Breast epithelium (tissue), 4 donors: ENCODE data around the gene R3HDM4. TPM values are rescaled to one million over a fixed set of nuclear protein-coding genes. Genes with fewer than 3 reads are reported as not detected.
"Not testable (repeated sequence)": the region's sequence is repeated elsewhere in the genome, so short reads cannot be mapped to it uniquely, and the experiment has no call there.

Source experiments
- DNase-seq, 2 donors: peaks; one replicate each; pipeline ENCODE4 v3.0.0-alpha.2; 2019; ENCODE audit warnings: low spot score in 2 of 2
- H3K27ac ChIP-seq, 2 donors: fragments of 200-600 bp; sonication (generic) in 1 of 2; one replicate each; pipeline ENCODE4 v1.5.1; 2016 to 2019; ENCODE audit warnings: mild to moderate bottlenecking in 1 of 2
- H3K27me3 ChIP-seq, 2 donors: fragments of 200-600 bp; sonication (generic) in 1 of 2; one replicate each; pipeline versions ENCODE4 v1.5.1 to v1.6.0; 2017 to 2019; ENCODE audit warnings: control low read depth in 1 of 2, mild to moderate bottlenecking in 1 of 2
- H3K36me3 ChIP-seq: fragments of 200-600 bp; one replicate; pipeline ENCODE4 v1.5.1; 2019
- H3K4me1 ChIP-seq, 2 donors: fragments of 200-600 bp; sonication (generic); one replicate each; pipeline ENCODE4 v1.5.1; 2016 to 2019; ENCODE audit warnings: control low read depth in 1 of 2
- H3K4me3 ChIP-seq, 3 donors: fragments of 200-600 bp; sonication (generic); 1 replicate in 2 of 3; 2 replicates in 1 of 3; pipeline ENCODE4 v1.5.1; 2016 to 2019; ENCODE audit warnings: mild to moderate bottlenecking in 3 of 3, moderate library complexity in 2 of 3
- H3K9me3 ChIP-seq, 2 donors: fragments of 200-600 bp; sonication (generic) in 1 of 2; one replicate each; pipeline ENCODE4 v1.5.1; 2016 to 2019; ENCODE audit warnings: control low read depth in 1 of 2
- POLR2A ChIP-seq: fragments of 450-650 bp; IDR thresholded peaks from one replicate; pipeline ENCODE4 v1.6.1; 2016; ENCODE audit warnings: antibody characterized with exemption, mild to moderate bottlenecking, moderate library complexity
- POLR2AphosphoS5 ChIP-seq, 3 donors: sonication (generic); formaldehyde crosslinking; IDR thresholded peaks; one replicate each; pipeline ENCODE4 v1.6.1; 2017; ENCODE audit warnings: antibody characterized with exemption in 3 of 3
- intact Hi-C: fragments of 100-400 bp; cut with DNase I; formaldehyde crosslinking; loops from one replicate; pipeline ENCODE4 v1.15.1; 2023; ENCODE audit warnings: low total_unique reads
- total RNA-seq, 3 donors: library from RNA; depleted of rRNA; stranded (reverse); fragments of >200 nt; gene quantifications; one replicate each; pipeline ENCODE4 v1.1.0, GENCODE V29; 2016
- TF ChIP-seq, protein P1 (sequence below), 3 donors: fragments of 450-650 bp; IDR thresholded peaks; one replicate each; pipeline ENCODE4 v1.5.1; 2016 to 2017; ENCODE audit warnings: antibody characterized with exemption in 3 of 3, mild to moderate bottlenecking in 3 of 3, moderate library complexity in 3 of 3

Gene R3HDM4
- total RNA-seq, 3 donors from 2014 or later = 31.8 to 41.6 (median 41.0) TPM

DNA sequence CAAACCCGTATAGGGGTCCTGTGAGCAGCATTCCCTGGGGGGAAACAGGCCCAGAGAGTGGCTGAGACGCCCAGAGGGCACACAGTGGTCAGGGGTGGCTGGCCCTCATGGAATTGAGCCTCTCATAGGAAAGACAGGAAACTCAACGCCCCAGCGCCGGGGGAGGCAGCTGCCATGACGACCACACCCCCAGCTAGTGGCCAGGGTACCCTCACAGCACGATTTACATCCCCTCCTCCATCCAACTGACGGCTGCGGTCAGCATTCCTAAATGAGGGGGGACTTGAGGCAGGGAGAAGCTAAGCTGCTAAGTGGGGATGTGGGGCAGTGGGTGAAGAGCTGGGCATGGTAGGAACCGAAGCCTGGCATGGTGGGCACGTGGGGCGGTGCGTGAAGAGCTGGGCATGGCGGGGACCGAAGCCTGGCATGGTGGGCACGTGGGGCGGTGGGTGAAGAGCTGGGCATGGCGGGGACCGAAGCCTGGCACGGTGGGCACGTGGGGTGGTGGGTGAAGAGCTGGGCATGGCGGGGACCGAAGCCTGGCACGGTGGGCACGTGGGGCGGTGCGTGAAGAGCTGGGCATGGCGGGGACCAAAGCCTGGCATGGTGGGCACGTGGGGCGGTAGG is 30.0 kb downstream of the R3HDM4 start:
- Histone ChIP-seq H3K9me3 (no peaks in the 10 kb centered on the region), H3K4me1 (no peaks in the 10 kb centered on the region), H3K4me3 (no peak overlapping the region), H3K27me3 (no peaks in the 10 kb centered on the region), H3K27ac (no peak overlapping the region), H3K36me3 (no peaks in the 10 kb centered on the region)
- DNase-seq = no peak
- TF ChIP-seq, protein P1, sequence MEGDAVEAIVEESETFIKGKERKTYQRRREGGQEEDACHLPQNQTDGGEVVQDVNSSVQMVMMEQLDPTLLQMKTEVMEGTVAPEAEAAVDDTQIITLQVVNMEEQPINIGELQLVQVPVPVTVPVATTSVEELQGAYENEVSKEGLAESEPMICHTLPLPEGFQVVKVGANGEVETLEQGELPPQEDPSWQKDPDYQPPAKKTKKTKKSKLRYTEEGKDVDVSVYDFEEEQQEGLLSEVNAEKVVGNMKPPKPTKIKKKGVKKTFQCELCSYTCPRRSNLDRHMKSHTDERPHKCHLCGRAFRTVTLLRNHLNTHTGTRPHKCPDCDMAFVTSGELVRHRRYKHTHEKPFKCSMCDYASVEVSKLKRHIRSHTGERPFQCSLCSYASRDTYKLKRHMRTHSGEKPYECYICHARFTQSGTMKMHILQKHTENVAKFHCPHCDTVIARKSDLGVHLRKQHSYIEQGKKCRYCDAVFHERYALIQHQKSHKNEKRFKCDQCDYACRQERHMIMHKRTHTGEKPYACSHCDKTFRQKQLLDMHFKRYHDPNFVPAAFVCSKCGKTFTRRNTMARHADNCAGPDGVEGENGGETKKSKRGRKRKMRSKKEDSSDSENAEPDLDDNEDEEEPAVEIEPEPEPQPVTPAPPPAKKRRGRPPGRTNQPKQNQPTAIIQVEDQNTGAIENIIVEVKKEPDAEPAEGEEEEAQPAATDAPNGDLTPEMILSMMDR (IDR thresholded peaks at IDR 0.05) = no peak
- no peak for TF ChIP-seq POLR2AphosphoS5 (IDR thresholded peaks at IDR 0.05)
- no peak for TF ChIP-seq POLR2A
- intact Hi-C loops = no loop called here

DNA sequence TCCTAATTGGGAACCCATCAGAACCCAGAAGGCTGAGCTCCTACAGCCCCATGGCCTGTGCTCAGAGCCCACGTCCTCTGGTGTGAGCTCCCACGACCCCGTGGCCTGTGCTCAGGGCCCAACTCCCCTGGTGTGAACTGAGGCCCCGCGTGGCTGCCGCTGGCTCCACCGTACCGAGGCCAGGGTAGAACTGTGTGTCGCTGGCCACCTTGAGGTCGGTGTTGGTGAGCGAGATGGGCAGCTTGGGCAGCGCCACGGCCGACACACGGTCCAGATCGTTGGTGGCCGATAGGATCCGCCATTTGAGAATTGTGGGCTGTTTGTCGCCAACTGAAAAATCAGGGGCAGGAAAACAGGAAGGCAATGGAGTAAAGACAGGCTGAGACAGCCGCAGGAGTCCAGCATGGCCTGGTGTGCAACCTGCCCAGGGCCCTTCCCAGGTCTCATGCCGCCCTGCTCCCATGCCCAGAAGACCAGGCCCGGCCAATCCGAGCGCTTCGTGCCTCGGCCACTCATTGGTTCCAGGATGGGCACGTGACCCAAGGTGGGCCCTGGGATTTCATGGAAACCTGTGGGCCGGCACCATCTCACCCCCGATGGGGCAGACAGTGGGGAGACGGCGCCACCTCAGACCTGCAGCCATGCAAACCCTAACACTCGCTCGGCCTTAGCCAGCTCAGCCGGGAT is 31.5 kb downstream of the R3HDM4 start:
- H3K36me3 ChIP-seq = no peaks in the 10 kb centered on the region
- DNase-seq = no peak
- TF ChIP-seq POLR2A = no peak
- TF ChIP-seq, protein P1 (IDR thresholded peaks at IDR 0.05) = no peak
- TF ChIP-seq POLR2AphosphoS5 (IDR thresholded peaks at IDR 0.05) = no peak
- no peaks in the 10 kb centered on the region for H3K27me3 ChIP-seq
- intact Hi-C loops = no loop called here
- no peak overlapping the region for H3K27ac ChIP-seq
- H3K4me3 ChIP-seq = no peak overlapping the region
- no peaks in the 10 kb centered on the region for H3K9me3 ChIP-seq
- H3K4me1 ChIP-seq = no peaks in the 10 kb centered on the region

GRCh38 chr19:879711-880438 is 33.1 kb downstream of the R3HDM4 start:
- Histone ChIP-seq H3K4me3 (no peak overlapping the region), H3K27ac (no peak overlapping the region), H3K4me1 (no peaks in the 10 kb centered on the region), H3K36me3 (no peaks in the 10 kb centered on the region), H3K27me3 (no peaks in the 10 kb centered on the region), H3K9me3 (no peaks in the 10 kb centered on the region)
- DNase-seq = no peak
- intact Hi-C loops = no loop called here
- TF ChIP-seq POLR2AphosphoS5 (IDR thresholded peaks at IDR 0.05) = no peak
- TF ChIP-seq, protein P1 (IDR thresholded peaks at IDR 0.05) = no peak

DNA sequence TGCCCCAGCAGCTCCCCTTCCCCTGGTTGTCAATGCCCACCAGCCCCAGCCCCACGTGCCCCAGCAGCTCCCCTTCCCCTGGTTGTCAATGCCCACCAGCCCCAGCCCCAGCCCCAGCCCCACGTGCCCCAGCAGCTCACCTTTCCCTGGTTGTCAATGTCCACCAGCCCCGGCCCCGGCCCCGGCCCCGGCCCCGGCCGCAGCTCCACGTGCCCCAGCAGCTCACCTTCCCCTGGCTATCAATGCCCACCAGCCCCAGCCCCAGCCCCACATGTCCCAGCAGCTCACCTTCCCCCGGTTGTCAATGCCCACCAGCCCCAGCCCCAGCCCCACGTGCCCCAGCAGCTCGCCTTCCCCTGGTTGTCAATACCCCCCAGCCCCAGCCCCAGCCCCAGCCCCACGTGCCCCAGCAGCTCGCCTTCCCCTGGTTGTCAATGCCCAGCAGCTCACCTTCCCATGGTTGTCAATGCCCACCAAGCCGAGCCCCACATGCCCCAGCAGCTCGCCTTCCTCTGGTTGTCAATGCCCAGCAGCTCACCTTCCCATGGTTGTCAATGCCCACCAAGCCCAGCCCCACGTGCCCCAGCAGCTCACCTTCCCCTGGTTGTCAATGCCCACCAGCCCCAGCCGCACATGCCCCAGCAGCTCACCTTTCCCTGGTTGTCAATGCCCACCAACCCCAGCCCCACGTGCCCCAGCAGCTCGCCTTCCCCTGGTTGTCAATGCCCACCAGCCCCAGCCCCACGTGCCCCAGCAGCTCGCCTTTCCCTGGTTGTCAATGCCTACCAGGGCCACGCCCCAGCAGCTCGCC is 34.1 kb downstream of the R3HDM4 start:
- H3K27ac ChIP-seq, H3K4me3 ChIP-seq, H3K36me3 ChIP-seq, intact Hi-C loops, DNase-seq, H3K9me3 ChIP-seq, H3K27me3 ChIP-seq, H3K4me1 ChIP-seq: not testable (repeated sequence)

- intact Hi-C loops, DNase-seq, H3K4me1 ChIP-seq, H3K27ac ChIP-seq, H3K36me3 ChIP-seq, H3K4me3 ChIP-seq, H3K9me3 ChIP-seq, H3K27me3 ChIP-seq: not testable (repeated sequence)
Measured at GRCh38 chr19:877992-878660, 34.9 kb downstream of the R3HDM4 start.
